Measurements from ENCODE around the gene PDCD7. TPM values are rescaled to one million over a fixed set of nuclear protein-coding genes. Genes with fewer than 3 reads are reported as not detected.

Gene PDCD7
- total RNA-seq, 1 experiment from 2014 or later: 23.5 TPM

DNA sequence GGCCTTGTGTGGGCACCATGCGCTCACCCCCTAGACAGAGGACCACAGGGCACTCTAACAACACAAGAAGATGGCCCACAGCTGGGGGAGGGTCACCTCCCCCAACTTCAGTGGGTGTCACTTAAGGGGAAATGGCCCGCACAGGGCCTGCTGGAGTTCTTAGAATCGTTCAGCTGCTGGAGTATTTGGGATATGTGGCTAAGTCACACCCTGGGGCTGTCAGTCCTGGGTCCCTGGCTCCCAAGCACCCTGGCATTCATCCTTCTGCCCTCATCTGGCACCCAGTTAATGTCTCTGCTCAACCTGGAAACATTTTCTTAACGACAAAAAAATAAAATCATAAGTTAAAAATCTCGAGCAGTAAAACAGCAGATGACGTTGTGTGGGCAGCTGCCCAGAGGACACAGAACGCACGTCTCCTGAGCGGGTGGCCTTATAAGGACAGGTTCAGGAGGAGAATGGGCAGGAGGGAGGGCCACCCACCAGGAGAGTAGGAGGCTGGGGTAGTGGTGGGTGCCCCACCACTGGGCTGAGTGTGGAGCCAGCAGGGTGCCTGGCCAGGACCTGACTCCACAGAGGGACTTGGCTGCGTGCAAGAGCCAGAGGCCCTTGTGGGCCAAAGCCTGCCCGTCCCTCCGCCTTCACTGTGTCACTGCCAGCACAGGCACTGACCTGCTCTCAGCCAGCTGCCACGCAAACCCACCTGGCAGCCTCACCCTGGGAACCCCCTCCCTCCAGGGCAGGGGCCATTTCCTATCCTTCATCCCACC, 45.5 kb downstream of the PDCD7 start:
- no peak for DNase-seq (ENCODE audit: low spot score)
- H3K4me3 Mint-ChIP-seq: no peak overlapping the region
- peaks cover 53% of the 10 kb centered on the region for H3K4me1 Mint-ChIP-seq
- TF ChIP-seq MYBL2 (CRISPR knock-in tag; IDR thresholded peaks at IDR 0.05): no peak
- TF ChIP-seq, protein P1, sequence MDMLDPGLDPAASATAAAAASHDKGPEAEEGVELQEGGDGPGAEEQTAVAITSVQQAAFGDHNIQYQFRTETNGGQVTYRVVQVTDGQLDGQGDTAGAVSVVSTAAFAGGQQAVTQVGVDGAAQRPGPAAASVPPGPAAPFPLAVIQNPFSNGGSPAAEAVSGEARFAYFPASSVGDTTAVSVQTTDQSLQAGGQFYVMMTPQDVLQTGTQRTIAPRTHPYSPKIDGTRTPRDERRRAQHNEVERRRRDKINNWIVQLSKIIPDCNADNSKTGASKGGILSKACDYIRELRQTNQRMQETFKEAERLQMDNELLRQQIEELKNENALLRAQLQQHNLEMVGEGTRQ (CRISPR knock-in tag; IDR thresholded peaks at IDR 0.05): no peak
- TF ChIP-seq, protein P2, sequence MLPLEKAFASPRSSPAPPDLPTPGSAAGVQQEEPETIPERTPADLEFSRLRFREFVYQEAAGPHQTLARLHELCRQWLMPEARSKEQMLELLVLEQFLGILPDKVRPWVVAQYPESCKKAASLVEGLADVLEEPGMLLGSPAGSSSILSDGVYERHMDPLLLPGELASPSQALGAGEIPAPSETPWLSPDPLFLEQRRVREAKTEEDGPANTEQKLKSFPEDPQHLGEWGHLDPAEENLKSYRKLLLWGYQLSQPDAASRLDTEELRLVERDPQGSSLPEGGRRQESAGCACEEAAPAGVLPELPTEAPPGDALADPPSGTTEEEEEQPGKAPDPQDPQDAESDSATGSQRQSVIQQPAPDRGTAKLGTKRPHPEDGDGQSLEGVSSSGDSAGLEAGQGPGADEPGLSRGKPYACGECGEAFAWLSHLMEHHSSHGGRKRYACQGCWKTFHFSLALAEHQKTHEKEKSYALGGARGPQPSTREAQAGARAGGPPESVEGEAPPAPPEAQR (CRISPR knock-in tag; IDR thresholded peaks at IDR 0.05): no peak
- TF ChIP-seq, protein P3, sequence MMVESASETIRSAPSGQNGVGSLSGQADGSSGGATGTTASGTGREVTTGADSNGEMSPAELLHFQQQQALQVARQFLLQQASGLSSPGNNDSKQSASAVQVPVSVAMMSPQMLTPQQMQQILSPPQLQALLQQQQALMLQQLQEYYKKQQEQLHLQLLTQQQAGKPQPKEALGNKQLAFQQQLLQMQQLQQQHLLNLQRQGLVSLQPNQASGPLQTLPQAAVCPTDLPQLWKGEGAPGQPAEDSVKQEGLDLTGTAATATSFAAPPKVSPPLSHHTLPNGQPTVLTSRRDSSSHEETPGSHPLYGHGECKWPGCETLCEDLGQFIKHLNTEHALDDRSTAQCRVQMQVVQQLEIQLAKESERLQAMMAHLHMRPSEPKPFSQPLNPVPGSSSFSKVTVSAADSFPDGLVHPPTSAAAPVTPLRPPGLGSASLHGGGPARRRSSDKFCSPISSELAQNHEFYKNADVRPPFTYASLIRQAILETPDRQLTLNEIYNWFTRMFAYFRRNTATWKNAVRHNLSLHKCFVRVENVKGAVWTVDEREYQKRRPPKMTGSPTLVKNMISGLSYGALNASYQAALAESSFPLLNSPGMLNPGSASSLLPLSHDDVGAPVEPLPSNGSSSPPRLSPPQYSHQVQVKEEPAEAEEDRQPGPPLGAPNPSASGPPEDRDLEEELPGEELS (CRISPR knock-in tag; IDR thresholded peaks at IDR 0.05): no peak
- no peak for TF ChIP-seq OVOL2 (CRISPR knock-in tag; IDR thresholded peaks at IDR 0.05; ENCODE audit: borderline replicate concordance)
- TF ChIP-seq HMGA2 (CRISPR knock-in tag; IDR thresholded peaks at IDR 0.05): no peak
- no peak for TF ChIP-seq ZNF396 (CRISPR knock-in tag; IDR thresholded peaks at IDR 0.05; ENCODE audit: borderline replicate concordance)
- no peak for TF ChIP-seq NFATC4 (CRISPR knock-in tag; IDR thresholded peaks at IDR 0.05)
- TF ChIP-seq MXD4 (CRISPR knock-in tag; IDR thresholded peaks at IDR 0.05; ENCODE audit: borderline replicate concordance): no peak
- TF ChIP-seq, protein P4, sequence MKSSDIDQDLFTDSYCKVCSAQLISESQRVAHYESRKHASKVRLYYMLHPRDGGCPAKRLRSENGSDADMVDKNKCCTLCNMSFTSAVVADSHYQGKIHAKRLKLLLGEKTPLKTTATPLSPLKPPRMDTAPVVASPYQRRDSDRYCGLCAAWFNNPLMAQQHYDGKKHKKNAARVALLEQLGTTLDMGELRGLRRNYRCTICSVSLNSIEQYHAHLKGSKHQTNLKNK (CRISPR knock-in tag; IDR thresholded peaks at IDR 0.05): no peak
- TF ChIP-seq, protein P5, sequence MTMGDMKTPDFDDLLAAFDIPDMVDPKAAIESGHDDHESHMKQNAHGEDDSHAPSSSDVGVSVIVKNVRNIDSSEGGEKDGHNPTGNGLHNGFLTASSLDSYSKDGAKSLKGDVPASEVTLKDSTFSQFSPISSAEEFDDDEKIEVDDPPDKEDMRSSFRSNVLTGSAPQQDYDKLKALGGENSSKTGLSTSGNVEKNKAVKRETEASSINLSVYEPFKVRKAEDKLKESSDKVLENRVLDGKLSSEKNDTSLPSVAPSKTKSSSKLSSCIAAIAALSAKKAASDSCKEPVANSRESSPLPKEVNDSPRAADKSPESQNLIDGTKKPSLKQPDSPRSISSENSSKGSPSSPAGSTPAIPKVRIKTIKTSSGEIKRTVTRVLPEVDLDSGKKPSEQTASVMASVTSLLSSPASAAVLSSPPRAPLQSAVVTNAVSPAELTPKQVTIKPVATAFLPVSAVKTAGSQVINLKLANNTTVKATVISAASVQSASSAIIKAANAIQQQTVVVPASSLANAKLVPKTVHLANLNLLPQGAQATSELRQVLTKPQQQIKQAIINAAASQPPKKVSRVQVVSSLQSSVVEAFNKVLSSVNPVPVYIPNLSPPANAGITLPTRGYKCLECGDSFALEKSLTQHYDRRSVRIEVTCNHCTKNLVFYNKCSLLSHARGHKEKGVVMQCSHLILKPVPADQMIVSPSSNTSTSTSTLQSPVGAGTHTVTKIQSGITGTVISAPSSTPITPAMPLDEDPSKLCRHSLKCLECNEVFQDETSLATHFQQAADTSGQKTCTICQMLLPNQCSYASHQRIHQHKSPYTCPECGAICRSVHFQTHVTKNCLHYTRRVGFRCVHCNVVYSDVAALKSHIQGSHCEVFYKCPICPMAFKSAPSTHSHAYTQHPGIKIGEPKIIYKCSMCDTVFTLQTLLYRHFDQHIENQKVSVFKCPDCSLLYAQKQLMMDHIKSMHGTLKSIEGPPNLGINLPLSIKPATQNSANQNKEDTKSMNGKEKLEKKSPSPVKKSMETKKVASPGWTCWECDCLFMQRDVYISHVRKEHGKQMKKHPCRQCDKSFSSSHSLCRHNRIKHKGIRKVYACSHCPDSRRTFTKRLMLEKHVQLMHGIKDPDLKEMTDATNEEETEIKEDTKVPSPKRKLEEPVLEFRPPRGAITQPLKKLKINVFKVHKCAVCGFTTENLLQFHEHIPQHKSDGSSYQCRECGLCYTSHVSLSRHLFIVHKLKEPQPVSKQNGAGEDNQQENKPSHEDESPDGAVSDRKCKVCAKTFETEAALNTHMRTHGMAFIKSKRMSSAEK (CRISPR knock-in tag; IDR thresholded peaks at IDR 0.05; ENCODE audit: borderline replicate concordance): no peak
- no peak for TF ChIP-seq CREM (CRISPR knock-in tag; IDR thresholded peaks at IDR 0.05)
- TF ChIP-seq TP53 (CRISPR knock-in tag; IDR thresholded peaks at IDR 0.05): no peak
- TF ChIP-seq EMX1 (CRISPR knock-in tag; IDR thresholded peaks at IDR 0.05): no peak
- TF ChIP-seq, protein P6, sequence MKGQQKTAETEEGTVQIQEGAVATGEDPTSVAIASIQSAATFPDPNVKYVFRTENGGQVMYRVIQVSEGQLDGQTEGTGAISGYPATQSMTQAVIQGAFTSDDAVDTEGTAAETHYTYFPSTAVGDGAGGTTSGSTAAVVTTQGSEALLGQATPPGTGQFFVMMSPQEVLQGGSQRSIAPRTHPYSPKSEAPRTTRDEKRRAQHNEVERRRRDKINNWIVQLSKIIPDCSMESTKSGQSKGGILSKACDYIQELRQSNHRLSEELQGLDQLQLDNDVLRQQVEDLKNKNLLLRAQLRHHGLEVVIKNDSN (CRISPR knock-in tag; IDR thresholded peaks at IDR 0.05): no peak
- no peak for TF ChIP-seq RORB (CRISPR knock-in tag; IDR thresholded peaks at IDR 0.05)
- no peaks in the 10 kb centered on the region for H3K9me3 Mint-ChIP-seq
- ATAC-seq: no peak
- CTCF ChIA-PET: interaction anchor here (1.7 to 15.1 kb wide), 6 partner anchors 11 to 97 kb away, joined by 6 to 308 read pairs (median 33); partner anchors contain the start of genes CLPX, KBTBD13 and RASL12
- POLR2A ChIA-PET: interaction anchor here (1.0 kb wide), 1 partner anchor 14 kb away, joined by 4 read pairs; no protein-coding TSS in a partner anchor
- no peak overlapping the region for H3K27ac Mint-ChIP-seq
- no peaks in the 10 kb centered on the region for H3K36me3 Mint-ChIP-seq
- peaks cover 10% of the 10 kb centered on the region for H3K27me3 Mint-ChIP-seq (ENCODE audit: low read depth)
